IMR-90 (cell line): ENCODE data around the gene XKR3. TPM values are rescaled to one million over a fixed set of nuclear protein-coding genes. Genes with fewer than 3 reads are reported as not detected.
"Not testable (repeated sequence)": the region's sequence is repeated elsewhere in the genome, so short reads cannot be mapped to it uniquely, and the experiment has no call there.

Experiments
- ATAC-seq: fragments of 200-7000 bp; cut with Tn5 transposase; 2 replicates; pipeline ENCODE4 v1.9.1; 2020; ENCODE audit warnings: low read depth, mild to moderate bottlenecking, moderate library complexity
- BruUV-seq: library from RNA; stranded (reverse); fragments of 400-500 nt; replicated peaks from 2 replicates; lab custom pipeline; 2021; lab: Mats Ljungman, UMichigan
- CTCF ChIA-PET: fragments of 300-600 bp; formaldehyde crosslinking; extraction: SDS; loops from one replicate; lab custom pipeline; 2021; ENCODE audit warnings: antibody characterized with exemption; lab: Yijun Ruan, JAX
- POLR2A ChIA-PET: fragments of 300-600 bp; sonication (Branson Sonifier 250); formaldehyde crosslinking; loops from one replicate; lab custom pipeline; 2022; ENCODE audit warnings: antibody characterized with exemption; ENCODE audit not compliant: unreplicated experiment; lab: Charles Lee
- DNase-seq: peaks from one replicate; pipeline ENCODE4 v3.0.0; 2013
- H2AFZ ChIP-seq: replicated peaks from 2 replicates; pipeline ENCODE3; 2013; ENCODE audit warnings: low read length, mild to moderate bottlenecking; ENCODE audit not compliant: poor library complexity
- H2AK5ac ChIP-seq: 2 replicates; pipeline ENCODE4 v1.6.1; 2013; ENCODE audit warnings: low read depth, low read length, inconsistent platforms
- H2AK9ac ChIP-seq: replicated peaks from 2 replicates; pipeline ENCODE3; 2013; ENCODE audit warnings: mild to moderate bottlenecking, low read depth, low read length, moderate library complexity; ENCODE audit not compliant: poor library complexity
- H2BK120ac ChIP-seq: 2 replicates; pipeline ENCODE4 v1.6.1; 2013; ENCODE audit warnings: low read depth, low read length, inconsistent platforms
- H2BK15ac ChIP-seq: 3 replicates; pipeline ENCODE4 v1.6.1; 2013; ENCODE audit warnings: low read depth, low read length, inconsistent platforms
- H2BK20ac ChIP-seq: 2 replicates; pipeline ENCODE4 v1.6.1; 2013; ENCODE audit warnings: low read depth, mild to moderate bottlenecking, inconsistent platforms, low read length, moderate library complexity
- H2BK5ac ChIP-seq: 2 replicates; pipeline ENCODE4 v1.6.1; 2013; ENCODE audit warnings: mild to moderate bottlenecking, low read depth, low read length, inconsistent platforms; ENCODE audit not compliant: poor library complexity, severe bottlenecking
- H3K14ac ChIP-seq: replicated peaks from 2 replicates; pipeline ENCODE4 v1.6.1; 2013; ENCODE audit warnings: low read depth, low read length, inconsistent platforms
- H3K18ac ChIP-seq: 2 replicates; pipeline ENCODE4 v1.6.1; 2013; ENCODE audit warnings: low read depth, low read length, control low read depth
- H3K23ac ChIP-seq: 2 replicates; pipeline ENCODE4 v1.6.1; 2013; ENCODE audit warnings: low read depth, low read length, inconsistent platforms
- H3K27ac ChIP-seq: 2 replicates; pipeline ENCODE4 v1.5.1; 2013; ENCODE audit warnings: mild to moderate bottlenecking, control low read depth, low read length; ENCODE audit not compliant: insufficient read depth
- H3K27me3 ChIP-seq: 2 replicates; pipeline ENCODE4 v1.6.1; 2013; ENCODE audit warnings: low read length; ENCODE audit not compliant: control insufficient read depth, insufficient read depth
- H3K36me3 ChIP-seq: 2 replicates; pipeline ENCODE4 v1.6.1; 2013; ENCODE audit warnings: low read length, mixed read lengths; ENCODE audit not compliant: control insufficient read depth, insufficient read depth
- H3K4ac ChIP-seq: 2 replicates; pipeline ENCODE4 v1.6.1; 2013; ENCODE audit warnings: low read depth, low read length, inconsistent platforms
- H3K4me1 ChIP-seq: 2 replicates; pipeline ENCODE4 v1.6.1; 2013; ENCODE audit warnings: low read length, mixed read lengths; ENCODE audit not compliant: control insufficient read depth, insufficient read depth
- H3K4me2 ChIP-seq: 2 replicates; pipeline ENCODE4 v1.6.1; 2013; ENCODE audit warnings: low read depth, mild to moderate bottlenecking, control low read depth, low read length, moderate library complexity
- H3K4me3 ChIP-seq: 2 replicates; pipeline ENCODE4 v1.5.1; 2013; ENCODE audit warnings: low read depth, mild to moderate bottlenecking, control low read depth, low read length, moderate library complexity; ENCODE audit not compliant: insufficient read depth
- H3K56ac ChIP-seq: 2 replicates; pipeline ENCODE4 v1.6.1; 2013; ENCODE audit warnings: low read length, inconsistent platforms; ENCODE audit not compliant: insufficient read depth; ENCODE audit errors: extremely low read depth
- H3K79me1 ChIP-seq, 2 experiments: 2 replicates each; pipeline ENCODE4 v1.6.1; 2013; ENCODE audit warnings: low read length in 2 of 2, inconsistent platforms in 1 of 2, low read depth in 1 of 2
- H3K9ac ChIP-seq: 2 replicates; pipeline ENCODE4 v1.6.1; 2013; ENCODE audit warnings: low read depth, low read length, control low read depth
- H3K9me1 ChIP-seq: 2 replicates; pipeline ENCODE4 v1.6.1; 2013; ENCODE audit warnings: low read length, inconsistent platforms; ENCODE audit not compliant: insufficient read depth
- H3K9me3 ChIP-seq: 2 replicates; pipeline ENCODE4 v1.6.1; 2013; ENCODE audit warnings: low read length; ENCODE audit not compliant: control insufficient read depth, insufficient read depth
- H4K20me1 ChIP-seq: 2 replicates; pipeline ENCODE4 v1.6.1; 2013; ENCODE audit warnings: low read length, inconsistent platforms; ENCODE audit not compliant: insufficient read depth
- H4K5ac ChIP-seq: 2 replicates; pipeline ENCODE4 v1.6.1; 2013; ENCODE audit warnings: mild to moderate bottlenecking, low read depth, low read length, control low read depth
- H4K8ac ChIP-seq, 2 experiments: 2 replicates each; pipeline ENCODE4 v1.6.1; 2013; ENCODE audit warnings: low read depth in 2 of 2, low read length in 2 of 2, control low read depth in 1 of 2, inconsistent platforms in 1 of 2
- H4K91ac ChIP-seq: 2 replicates; pipeline ENCODE4 v1.6.1; 2013; ENCODE audit warnings: low read depth, low read length, inconsistent platforms; ENCODE audit not compliant: insufficient read depth
- BHLHE40 ChIP-seq: fragments of 150-350 bp; IDR thresholded peaks from 2 replicates; pipeline ENCODE4 v1.6.1; 2016; ENCODE audit warnings: mild to moderate bottlenecking, low read depth, low read length
- RAD21 ChIP-seq: IDR thresholded peaks from 2 replicates; pipeline ENCODE4 v1.6.1; 2012; ENCODE audit warnings: low read length, improper control_type of control experiment
- RFX5 ChIP-seq: IDR thresholded peaks from 2 replicates; pipeline ENCODE4 v1.8.0; 2012; ENCODE audit warnings: low read depth, mild to moderate bottlenecking, low read length, moderate library complexity
- WGBS, 2 experiments: methylation state at CpG; one replicate each; pipeline versions ENCODE4 v1.1.5 to v1.1.7; 2013; ENCODE audit warnings: missing lambda C conversion rate in 2 of 2; ENCODE audit not compliant: insufficient read length in 1 of 2; ENCODE audit errors: extremely low coverage in 2 of 2; 5-methylcytosine and 5-hydroxymethylcytosine counted together
- dilution Hi-C: fragments of 300-500 bp; cut with HindIII; formaldehyde crosslinking; loops from one replicate; pipeline ENCODE4 v1.14.3; 2018; ENCODE audit warnings: low sequenced_read_pairs; ENCODE audit not compliant: unreplicated experiment
- in situ Hi-C: fragments of 300-500 bp; cut with MboI; formaldehyde crosslinking; loops from 3 replicates; pipeline ENCODE4 v1.14.3; 2019; ENCODE audit warnings: low sequenced_read_pairs, inconsistent platforms, mixed read lengths
- intact Hi-C: fragments of 100-400 bp; cut with micrococcal nuclease; formaldehyde crosslinking; loops from 2 replicates; pipeline ENCODE4 v1.10.0; 2022
- polyA plus RNA-seq, 3 experiments: library from polyadenylated mRNA; depleted of rRNA; stranded (reverse); fragments of >200 nt; gene quantifications; 2 replicates each; pipeline ENCODE4 v1.2.3, GENCODE V29; 2012; ENCODE audit warnings: low replicate concordance in 1 of 3
- total RNA-seq: library from RNA; depleted of rRNA; stranded (reverse); fragments of >200 nt; gene quantifications from 2 replicates; pipeline ENCODE4 v1.2.3, GENCODE V29; 2012

The XKR3 gene
- total and polyA plus RNA-seq, 2 of the 4 experiments (the other 2 are of a cell fraction): not detected

DNA sequence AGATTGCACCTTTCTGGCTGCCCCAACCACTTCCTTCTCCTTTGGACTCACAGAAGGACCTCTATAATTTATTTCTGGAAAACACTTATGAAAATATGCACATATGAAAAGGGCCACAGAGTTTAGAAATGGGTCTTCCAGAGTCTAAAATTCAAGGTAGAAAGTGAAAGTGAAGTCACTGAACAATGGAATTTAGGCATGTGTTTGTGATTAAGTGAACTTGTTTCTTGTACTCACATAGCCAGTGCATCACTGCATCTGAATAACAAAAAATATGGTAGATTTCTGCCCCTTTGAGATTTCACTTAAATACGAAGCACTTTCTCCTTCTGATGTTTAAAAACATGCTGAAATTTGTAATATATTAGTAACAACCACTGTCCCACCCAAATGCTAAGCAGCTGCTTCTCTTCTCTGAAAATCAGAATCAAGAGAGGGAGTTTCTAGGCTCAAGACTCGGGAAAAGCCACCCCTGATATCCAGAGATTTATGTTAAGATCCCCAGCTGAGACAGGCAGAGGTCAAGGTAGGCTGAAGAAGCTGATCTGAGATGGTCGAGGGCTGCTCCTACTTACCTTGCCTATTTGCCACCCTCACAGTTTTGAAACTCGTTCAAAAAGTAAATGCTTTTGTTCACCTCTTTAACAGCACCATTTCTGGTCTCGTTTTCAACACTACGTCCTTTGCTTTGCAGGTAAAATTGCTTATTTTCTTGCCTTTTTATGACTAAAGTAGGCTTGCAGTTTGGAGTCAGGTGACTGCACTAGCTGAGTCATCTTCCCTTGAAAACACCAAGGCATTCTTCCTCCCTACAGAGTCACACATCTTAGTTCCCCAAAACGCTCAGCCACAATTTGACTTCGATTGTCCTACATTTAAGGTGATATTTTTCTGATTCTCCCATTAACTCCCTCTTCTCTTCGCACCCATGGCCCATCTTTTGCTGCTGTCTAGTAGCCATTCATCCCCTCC lies at the start of gene XKR3 (continued):
- TF ChIP-seq RFX5 (no peak), BHLHE40 (no peak), RAD21 (no peak)

DNA sequence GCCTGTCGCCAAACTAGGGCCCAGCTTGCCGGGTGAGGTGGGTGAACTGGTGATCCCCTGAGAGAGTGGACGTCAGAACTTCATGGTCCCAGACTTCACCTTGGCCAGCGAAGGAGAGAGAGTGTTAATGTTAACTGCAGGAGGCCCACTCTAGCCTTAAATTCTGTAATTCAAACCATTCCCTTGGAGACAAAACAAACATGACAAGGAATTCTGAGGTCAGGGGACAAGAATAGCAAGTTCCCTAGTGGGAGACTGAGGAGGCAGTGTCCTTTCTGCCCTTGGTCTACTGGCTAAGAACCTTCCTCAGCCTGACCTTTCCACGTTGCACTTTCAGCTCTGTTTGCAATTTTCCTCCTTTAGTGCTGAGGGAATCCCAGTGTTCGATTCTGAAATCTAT lies 44.4 kb upstream of the XKR3 start:
- ATAC-seq, H3K18ac ChIP-seq, H2BK20ac ChIP-seq, H3K4me2 ChIP-seq, H4K5ac ChIP-seq, H3K36me3 ChIP-seq, H2AK9ac ChIP-seq, H4K20me1 ChIP-seq, DNase-seq, H3K56ac ChIP-seq, H3K4me3 ChIP-seq, H3K4ac ChIP-seq, H4K8ac ChIP-seq, H3K4me1 ChIP-seq, H2BK5ac ChIP-seq, H2BK120ac ChIP-seq, H3K9ac ChIP-seq, dilution Hi-C loops, H3K9me1 ChIP-seq, H3K9me3 ChIP-seq, H3K23ac ChIP-seq, intact Hi-C loops, CTCF ChIA-PET, BruUV-seq, H4K91ac ChIP-seq, POLR2A ChIA-PET, H2AFZ ChIP-seq, H3K27me3 ChIP-seq, in situ Hi-C loops, H2AK5ac ChIP-seq, H3K27ac ChIP-seq, H2BK15ac ChIP-seq, H3K79me1 ChIP-seq, H3K14ac ChIP-seq: not testable (repeated sequence)
- WGBS, 2 experiments: no CpG with 5 or more reads among the region's 6 CpGs
